ENCODE measurements around the gene CAPN13. TPM values are rescaled to one million over a fixed set of nuclear protein-coding genes. Genes with fewer than 3 reads are reported as not detected.

The CAPN13 gene
- total and polyA plus RNA-seq, 2 experiments from 2014 or later: 0.50 to 0.94 TPM

DNA sequence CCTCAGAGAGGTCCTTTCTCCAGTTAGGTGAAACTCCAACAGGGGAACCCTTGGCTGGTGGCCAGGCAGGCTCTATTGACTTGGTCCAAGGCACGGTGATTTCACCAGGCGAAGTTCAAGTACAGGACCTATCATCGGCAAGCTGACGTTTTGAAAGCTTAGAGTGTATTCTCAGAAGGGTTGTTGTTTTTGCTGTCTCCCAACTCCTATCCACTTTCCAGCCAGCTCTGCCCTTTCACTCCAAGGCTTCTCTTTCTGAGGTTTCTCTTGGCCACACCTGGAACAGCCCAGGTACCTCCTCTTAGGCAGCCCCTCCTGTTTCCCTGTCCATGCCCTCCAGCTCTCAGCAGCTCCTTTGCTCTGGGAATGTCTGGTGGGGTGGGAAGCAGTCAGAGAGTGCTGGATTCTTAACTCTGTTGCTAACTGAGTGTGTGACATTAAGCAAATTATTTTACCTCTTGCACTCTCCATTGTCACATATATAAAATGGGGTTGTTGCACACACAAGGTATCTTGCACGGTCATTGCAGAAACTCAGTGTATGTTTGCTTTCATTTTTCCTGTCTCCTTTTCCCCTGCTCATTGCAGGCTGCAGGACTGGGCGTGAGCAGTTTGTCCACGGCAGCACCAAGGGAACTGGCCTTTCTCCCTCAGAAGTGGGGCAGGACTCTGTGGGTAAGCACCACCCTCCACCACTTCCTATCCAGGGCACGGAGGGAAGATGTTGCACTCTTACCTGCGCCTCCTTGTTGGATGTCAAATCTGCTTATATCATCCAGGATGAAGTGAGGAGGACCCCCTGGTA lies 30.2 kb downstream of the CAPN13 start:
- Mint-ChIP-seq H3K4me3 (no peak overlapping the region), H3K27ac (no peak overlapping the region), H3K36me3 (ENCODE audit: low read depth) (no peaks in the 10 kb centered on the region), H3K9me3 (no peaks in the 10 kb centered on the region), H3K27me3 (ENCODE audit: insufficient read depth, low read depth, poor library complexity) (no peaks in the 10 kb centered on the region), H3K4me1 (peaks cover 2% of the 10 kb centered on the region; the same call in 1 of the 3 replicates)
- Histone ChIP-seq H3K4me2 (no peak overlapping the region), H3K9me2 (ENCODE audit: insufficient read depth) (peaks cover 7% of the 10 kb centered on the region; the same call in 1 of the 2 replicates), H2AFZ (peak overlapping the region; percentile 52; the same call in 1 of the 2 replicates), H4K20me1 (replicated peaks; ENCODE audit: insufficient read depth) (no peaks in the 10 kb centered on the region), H3K4me1 (ENCODE audit: insufficient read depth) (no peaks in the 10 kb centered on the region), H3K36me3 (ENCODE audit: insufficient read depth) (no peaks in the 10 kb centered on the region), H3K4me3 (no peak overlapping the region), H3K27me3 (ENCODE audit: insufficient read depth) (no peaks in the 10 kb centered on the region), H3K27ac (ENCODE audit: low read depth) (no peak overlapping the region), H3K79me2 (replicated peaks; ENCODE audit: insufficient read depth) (no peaks in the 10 kb centered on the region), H3F3A (replicated peaks; ENCODE audit: low read depth) (no peaks in the 10 kb centered on the region)
- DNase-seq (ENCODE audit: low spot score) (no peak), ATAC-seq (no peak)
- TF ChIP-seq CREB1 (CRISPR knock-in tag; IDR thresholded peaks at IDR 0.05; ENCODE audit: low read depth) (no peak), EZH2 (IDR thresholded peaks at IDR 0.05; ENCODE audit: low read depth, unreplicated experiment) (no peak), NANOG (IDR thresholded peaks at IDR 0.05; ENCODE audit: borderline replicate concordance) (no peak), JUNB (IDR thresholded peaks at IDR 0.05; ENCODE audit: unreplicated experiment) (no peak), ZNF114 (CRISPR knock-in tag; IDR thresholded peaks at IDR 0.05) (no peak), STAT1 (IDR thresholded peaks at IDR 0.05; ENCODE audit: unreplicated experiment) (no peak), EZH2phosphoT487 (IDR thresholded peaks at IDR 0.05; ENCODE audit: unreplicated experiment) (no peak), ZNF331 (CRISPR knock-in tag; IDR thresholded peaks at IDR 0.05; ENCODE audit: low read depth) (no peak), POLR2AphosphoS5 (IDR thresholded peaks at IDR 0.05; ENCODE audit: low read depth) (no peak)
- TF ChIP-seq, protein P1, sequence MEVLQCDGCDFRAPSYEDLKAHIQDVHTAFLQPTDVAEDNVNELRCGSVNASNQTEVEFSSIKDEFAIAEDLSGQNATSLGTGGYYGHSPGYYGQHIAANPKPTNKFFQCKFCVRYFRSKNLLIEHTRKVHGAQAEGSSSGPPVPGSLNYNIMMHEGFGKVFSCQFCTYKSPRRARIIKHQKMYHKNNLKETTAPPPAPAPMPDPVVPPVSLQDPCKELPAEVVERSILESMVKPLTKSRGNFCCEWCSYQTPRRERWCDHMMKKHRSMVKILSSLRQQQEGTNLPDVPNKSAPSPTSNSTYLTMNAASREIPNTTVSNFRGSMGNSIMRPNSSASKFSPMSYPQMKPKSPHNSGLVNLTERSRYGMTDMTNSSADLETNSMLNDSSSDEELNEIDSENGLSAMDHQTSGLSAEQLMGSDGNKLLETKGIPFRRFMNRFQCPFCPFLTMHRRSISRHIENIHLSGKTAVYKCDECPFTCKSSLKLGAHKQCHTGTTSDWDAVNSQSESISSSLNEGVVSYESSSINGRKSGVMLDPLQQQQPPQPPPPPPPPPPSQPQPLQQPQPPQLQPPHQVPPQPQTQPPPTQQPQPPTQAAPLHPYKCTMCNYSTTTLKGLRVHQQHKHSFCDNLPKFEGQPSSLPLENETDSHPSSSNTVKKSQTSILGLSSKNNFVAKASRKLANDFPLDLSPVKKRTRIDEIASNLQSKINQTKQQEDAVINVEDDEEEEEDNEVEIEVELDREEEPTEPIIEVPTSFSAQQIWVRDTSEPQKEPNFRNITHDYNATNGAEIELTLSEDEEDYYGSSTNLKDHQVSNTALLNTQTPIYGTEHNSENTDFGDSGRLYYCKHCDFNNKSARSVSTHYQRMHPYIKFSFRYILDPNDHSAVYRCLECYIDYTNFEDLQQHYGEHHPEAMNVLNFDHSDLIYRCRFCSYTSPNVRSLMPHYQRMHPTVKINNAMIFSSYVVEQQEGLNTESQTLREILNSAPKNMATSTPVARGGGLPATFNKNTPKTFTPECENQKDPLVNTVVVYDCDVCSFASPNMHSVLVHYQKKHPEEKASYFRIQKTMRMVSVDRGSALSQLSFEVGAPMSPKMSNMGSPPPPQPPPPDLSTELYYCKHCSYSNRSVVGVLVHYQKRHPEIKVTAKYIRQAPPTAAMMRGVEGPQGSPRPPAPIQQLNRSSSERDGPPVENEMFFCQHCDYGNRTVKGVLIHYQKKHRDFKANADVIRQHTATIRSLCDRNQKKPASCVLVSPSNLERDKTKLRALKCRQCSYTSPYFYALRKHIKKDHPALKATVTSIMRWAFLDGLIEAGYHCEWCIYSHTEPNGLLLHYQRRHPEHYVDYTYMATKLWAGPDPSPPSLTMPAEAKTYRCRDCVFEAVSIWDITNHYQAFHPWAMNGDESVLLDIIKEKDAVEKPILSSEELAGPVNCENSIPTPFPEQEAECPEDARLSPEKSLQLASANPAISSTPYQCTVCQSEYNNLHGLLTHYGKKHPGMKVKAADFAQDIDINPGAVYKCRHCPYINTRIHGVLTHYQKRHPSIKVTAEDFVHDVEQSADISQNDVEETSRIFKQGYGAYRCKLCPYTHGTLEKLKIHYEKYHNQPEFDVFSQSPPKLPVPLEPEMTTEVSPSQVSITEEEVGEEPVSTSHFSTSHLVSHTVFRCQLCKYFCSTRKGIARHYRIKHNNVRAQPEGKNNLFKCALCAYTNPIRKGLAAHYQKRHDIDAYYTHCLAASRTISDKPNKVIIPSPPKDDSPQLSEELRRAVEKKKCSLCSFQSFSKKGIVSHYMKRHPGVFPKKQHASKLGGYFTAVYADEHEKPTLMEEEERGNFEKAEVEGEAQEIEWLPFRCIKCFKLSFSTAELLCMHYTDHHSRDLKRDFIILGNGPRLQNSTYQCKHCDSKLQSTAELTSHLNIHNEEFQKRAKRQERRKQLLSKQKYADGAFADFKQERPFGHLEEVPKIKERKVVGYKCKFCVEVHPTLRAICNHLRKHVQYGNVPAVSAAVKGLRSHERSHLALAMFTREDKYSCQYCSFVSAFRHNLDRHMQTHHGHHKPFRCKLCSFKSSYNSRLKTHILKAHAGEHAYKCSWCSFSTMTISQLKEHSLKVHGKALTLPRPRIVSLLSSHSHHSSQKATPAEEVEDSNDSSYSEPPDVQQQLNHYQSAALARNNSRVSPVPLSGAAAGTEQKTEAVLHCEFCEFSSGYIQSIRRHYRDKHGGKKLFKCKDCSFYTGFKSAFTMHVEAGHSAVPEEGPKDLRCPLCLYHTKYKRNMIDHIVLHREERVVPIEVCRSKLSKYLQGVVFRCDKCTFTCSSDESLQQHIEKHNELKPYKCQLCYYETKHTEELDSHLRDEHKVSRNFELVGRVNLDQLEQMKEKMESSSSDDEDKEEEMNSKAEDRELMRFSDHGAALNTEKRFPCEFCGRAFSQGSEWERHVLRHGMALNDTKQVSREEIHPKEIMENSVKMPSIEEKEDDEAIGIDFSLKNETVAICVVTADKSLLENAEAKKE (CRISPR knock-in tag; IDR thresholded peaks at IDR 0.05): no peak
- TF ChIP-seq, protein P2, sequence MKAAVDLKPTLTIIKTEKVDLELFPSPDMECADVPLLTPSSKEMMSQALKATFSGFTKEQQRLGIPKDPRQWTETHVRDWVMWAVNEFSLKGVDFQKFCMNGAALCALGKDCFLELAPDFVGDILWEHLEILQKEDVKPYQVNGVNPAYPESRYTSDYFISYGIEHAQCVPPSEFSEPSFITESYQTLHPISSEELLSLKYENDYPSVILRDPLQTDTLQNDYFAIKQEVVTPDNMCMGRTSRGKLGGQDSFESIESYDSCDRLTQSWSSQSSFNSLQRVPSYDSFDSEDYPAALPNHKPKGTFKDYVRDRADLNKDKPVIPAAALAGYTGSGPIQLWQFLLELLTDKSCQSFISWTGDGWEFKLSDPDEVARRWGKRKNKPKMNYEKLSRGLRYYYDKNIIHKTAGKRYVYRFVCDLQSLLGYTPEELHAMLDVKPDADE (IDR thresholded peaks at IDR 0.05): no peak
- TF ChIP-seq, protein P3, sequence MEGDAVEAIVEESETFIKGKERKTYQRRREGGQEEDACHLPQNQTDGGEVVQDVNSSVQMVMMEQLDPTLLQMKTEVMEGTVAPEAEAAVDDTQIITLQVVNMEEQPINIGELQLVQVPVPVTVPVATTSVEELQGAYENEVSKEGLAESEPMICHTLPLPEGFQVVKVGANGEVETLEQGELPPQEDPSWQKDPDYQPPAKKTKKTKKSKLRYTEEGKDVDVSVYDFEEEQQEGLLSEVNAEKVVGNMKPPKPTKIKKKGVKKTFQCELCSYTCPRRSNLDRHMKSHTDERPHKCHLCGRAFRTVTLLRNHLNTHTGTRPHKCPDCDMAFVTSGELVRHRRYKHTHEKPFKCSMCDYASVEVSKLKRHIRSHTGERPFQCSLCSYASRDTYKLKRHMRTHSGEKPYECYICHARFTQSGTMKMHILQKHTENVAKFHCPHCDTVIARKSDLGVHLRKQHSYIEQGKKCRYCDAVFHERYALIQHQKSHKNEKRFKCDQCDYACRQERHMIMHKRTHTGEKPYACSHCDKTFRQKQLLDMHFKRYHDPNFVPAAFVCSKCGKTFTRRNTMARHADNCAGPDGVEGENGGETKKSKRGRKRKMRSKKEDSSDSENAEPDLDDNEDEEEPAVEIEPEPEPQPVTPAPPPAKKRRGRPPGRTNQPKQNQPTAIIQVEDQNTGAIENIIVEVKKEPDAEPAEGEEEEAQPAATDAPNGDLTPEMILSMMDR (conservative IDR thresholded peaks at IDR 0.05; ENCODE audit: low read depth in 2 of 2): no peak
- TF ChIP-seq, protein P4, sequence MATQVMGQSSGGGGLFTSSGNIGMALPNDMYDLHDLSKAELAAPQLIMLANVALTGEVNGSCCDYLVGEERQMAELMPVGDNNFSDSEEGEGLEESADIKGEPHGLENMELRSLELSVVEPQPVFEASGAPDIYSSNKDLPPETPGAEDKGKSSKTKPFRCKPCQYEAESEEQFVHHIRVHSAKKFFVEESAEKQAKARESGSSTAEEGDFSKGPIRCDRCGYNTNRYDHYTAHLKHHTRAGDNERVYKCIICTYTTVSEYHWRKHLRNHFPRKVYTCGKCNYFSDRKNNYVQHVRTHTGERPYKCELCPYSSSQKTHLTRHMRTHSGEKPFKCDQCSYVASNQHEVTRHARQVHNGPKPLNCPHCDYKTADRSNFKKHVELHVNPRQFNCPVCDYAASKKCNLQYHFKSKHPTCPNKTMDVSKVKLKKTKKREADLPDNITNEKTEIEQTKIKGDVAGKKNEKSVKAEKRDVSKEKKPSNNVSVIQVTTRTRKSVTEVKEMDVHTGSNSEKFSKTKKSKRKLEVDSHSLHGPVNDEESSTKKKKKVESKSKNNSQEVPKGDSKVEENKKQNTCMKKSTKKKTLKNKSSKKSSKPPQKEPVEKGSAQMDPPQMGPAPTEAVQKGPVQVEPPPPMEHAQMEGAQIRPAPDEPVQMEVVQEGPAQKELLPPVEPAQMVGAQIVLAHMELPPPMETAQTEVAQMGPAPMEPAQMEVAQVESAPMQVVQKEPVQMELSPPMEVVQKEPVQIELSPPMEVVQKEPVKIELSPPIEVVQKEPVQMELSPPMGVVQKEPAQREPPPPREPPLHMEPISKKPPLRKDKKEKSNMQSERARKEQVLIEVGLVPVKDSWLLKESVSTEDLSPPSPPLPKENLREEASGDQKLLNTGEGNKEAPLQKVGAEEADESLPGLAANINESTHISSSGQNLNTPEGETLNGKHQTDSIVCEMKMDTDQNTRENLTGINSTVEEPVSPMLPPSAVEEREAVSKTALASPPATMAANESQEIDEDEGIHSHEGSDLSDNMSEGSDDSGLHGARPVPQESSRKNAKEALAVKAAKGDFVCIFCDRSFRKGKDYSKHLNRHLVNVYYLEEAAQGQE (IDR thresholded peaks at IDR 0.05; ENCODE audit: unreplicated experiment): no peak
